ENCODE results near the gene LILRB1.

The LILRB1 gene

DNA sequence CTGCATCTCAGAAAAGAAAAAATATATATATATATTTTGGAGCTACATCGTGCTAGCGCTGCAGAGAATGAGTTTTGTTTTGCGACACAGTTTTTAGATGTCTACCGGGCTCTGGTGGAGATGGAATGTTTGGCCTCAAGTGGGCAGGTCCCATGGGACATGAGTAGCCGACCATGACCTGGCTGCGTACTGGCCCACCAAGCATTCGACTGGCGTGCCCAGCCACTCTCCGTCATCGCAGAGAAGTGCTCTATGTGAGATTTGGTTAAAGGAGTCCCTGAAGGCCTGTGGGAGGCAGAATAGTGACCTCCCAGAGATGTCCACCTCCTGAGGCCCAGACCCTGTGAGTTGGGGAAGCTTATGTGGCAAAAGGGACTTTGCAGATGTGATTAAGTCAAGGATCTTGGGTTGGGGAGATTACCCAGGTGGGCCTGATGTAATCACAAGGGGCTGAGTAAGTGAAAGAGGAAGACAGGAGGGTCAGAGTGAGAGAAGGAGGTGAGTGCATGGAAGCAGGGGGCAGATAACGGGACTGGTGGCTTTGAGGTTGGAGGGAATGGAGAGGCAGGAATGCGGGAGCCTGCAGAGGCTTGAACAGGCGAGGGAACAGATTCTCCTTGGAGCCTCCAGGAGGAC, 31.7 kb downstream of the LILRB1 start:
- Histone ChIP-seq H3K9me2 (ENCODE audit: low read depth, low read length) (no peaks in the 10 kb centered on the region), H3K27ac (ENCODE audit: low read depth, low read length, poor library complexity, severe bottlenecking) (no peak overlapping the region), H3K4me1 (ENCODE audit: insufficient read depth, low read length, severe bottlenecking) (no peaks in the 10 kb centered on the region), H4K20me1 (ENCODE audit: insufficient read depth, low read length) (no peaks in the 10 kb centered on the region), H3K79me2 (ENCODE audit: insufficient read depth, low read length) (no peaks in the 10 kb centered on the region), H3K4me2 (ENCODE audit: low read length) (no peak overlapping the region), H3K36me3 (ENCODE audit: insufficient read depth, low read length) (no peaks in the 10 kb centered on the region), H3K9ac (ENCODE audit: low read length) (no peak overlapping the region), H3K27me3 (ENCODE audit: insufficient read depth, low read length) (no peaks in the 10 kb centered on the region), H3K9me3 (ENCODE audit: low read length) (no peaks in the 10 kb centered on the region), H3F3A (ENCODE audit: insufficient read depth, low read length) (no peaks in the 10 kb centered on the region), H3K4me3 (ENCODE audit: low read depth, low read length, poor library complexity, severe bottlenecking) (no peak overlapping the region), H2AFZ (ENCODE audit: low read length) (no peak overlapping the region)
- TF ChIP-seq EZH2 (IDR thresholded peaks at IDR 0.05; ENCODE audit: borderline replicate concordance, low read length) (no peak), CTCF (IDR thresholded peaks at IDR 0.05; ENCODE audit: low read length) (no peak)

GRCh38 chr19:54662730-54663129, 32.4 kb downstream of the LILRB1 start, which contains the start of gene LILRB4:
LILRB4 (plus strand) TSS chr19:54662985; CDS start chr19:54663034, 49 bp downstream.
- no peaks in the 10 kb centered on the region for H3K9me3 ChIP-seq (ENCODE audit: low read length)
- no peaks in the 10 kb centered on the region for H3F3A ChIP-seq (ENCODE audit: insufficient read depth, low read length)
- H3K9me2 ChIP-seq (ENCODE audit: low read depth, low read length), result no peaks in the 10 kb centered on the region
- no peaks in the 10 kb centered on the region for H3K79me2 ChIP-seq (ENCODE audit: insufficient read depth, low read length)
- no peaks in the 10 kb centered on the region for H3K27me3 ChIP-seq (ENCODE audit: insufficient read depth, low read length)
- H3K27ac ChIP-seq (ENCODE audit: low read depth, low read length, poor library complexity, severe bottlenecking), result no peak within 1 kb of the TSS
- H3K9ac ChIP-seq (ENCODE audit: low read length), result no peak within 1 kb of the TSS
- no peaks in the 10 kb centered on the region for H4K20me1 ChIP-seq (ENCODE audit: insufficient read depth, low read length)
- H3K36me3 ChIP-seq (ENCODE audit: insufficient read depth, low read length), result no peaks in the 10 kb centered on the region
- no peak within 1 kb of the TSS for H3K4me2 ChIP-seq (ENCODE audit: low read length)
- TF ChIP-seq EZH2 (IDR thresholded peaks at IDR 0.05; ENCODE audit: borderline replicate concordance, low read length) (no peak), CTCF (IDR thresholded peaks at IDR 0.05; ENCODE audit: low read length) (no peak)
- H3K4me3 ChIP-seq (ENCODE audit: low read depth, low read length, poor library complexity, severe bottlenecking), result no peak within 1 kb of the TSS
- H2AFZ ChIP-seq (ENCODE audit: low read length), result no peak within 1 kb of the TSS
- no peaks in the 10 kb centered on the region for H3K4me1 ChIP-seq (ENCODE audit: insufficient read depth, low read length, severe bottlenecking)

DNA sequence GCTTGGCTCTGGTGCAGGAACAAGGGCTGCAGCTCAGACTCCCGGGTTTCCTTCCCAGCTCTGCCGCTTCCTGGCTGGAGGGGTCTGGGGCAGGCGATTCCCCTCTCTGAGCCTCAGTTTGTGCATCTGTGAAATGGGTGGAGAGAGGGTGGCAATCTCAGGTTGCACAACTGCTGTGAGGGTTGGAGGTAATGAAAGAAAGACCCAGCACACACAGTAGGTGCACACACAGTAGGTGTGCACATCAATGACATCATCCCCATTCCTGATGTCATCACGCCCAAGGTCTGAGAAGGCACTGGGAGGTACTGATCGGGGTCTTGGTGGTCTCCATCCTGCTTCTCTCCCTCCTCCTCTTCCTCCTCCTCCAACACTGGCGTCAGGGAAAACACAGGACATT, 35.2 kb downstream of the LILRB1 start:
- no peak overlapping the region for H3K4me2 ChIP-seq (ENCODE audit: low read length)
- no peaks in the 10 kb centered on the region for H3F3A ChIP-seq (ENCODE audit: insufficient read depth, low read length)
- no peaks in the 10 kb centered on the region; the same call in 1 of the 2 replicates for H3K27me3 ChIP-seq (ENCODE audit: insufficient read depth, low read length)
- TF ChIP-seq CTCF (IDR thresholded peaks at IDR 0.05; ENCODE audit: low read length), result no peak
- TF ChIP-seq EZH2 (IDR thresholded peaks at IDR 0.05; ENCODE audit: borderline replicate concordance, low read length), result no peak
- H3K9me3 ChIP-seq (ENCODE audit: low read length), result no peaks in the 10 kb centered on the region
- no peaks in the 10 kb centered on the region for H4K20me1 ChIP-seq (ENCODE audit: insufficient read depth, low read length)
- H2AFZ ChIP-seq (ENCODE audit: low read length), result no peak overlapping the region
- H3K27ac ChIP-seq (ENCODE audit: low read depth, low read length, poor library complexity, severe bottlenecking), result no peak overlapping the region
- H3K9me2 ChIP-seq (ENCODE audit: low read depth, low read length), result no peaks in the 10 kb centered on the region
- H3K79me2 ChIP-seq (ENCODE audit: insufficient read depth, low read length), result no peaks in the 10 kb centered on the region
- H3K4me1 ChIP-seq (ENCODE audit: insufficient read depth, low read length, severe bottlenecking), result no peaks in the 10 kb centered on the region
- no peaks in the 10 kb centered on the region for H3K36me3 ChIP-seq (ENCODE audit: insufficient read depth, low read length)
- H3K9ac ChIP-seq (ENCODE audit: low read length), result no peak overlapping the region
- no peak overlapping the region for H3K4me3 ChIP-seq (ENCODE audit: low read depth, low read length, poor library complexity, severe bottlenecking)
